Activated naive CD4-positive, alpha-beta T cell treated with anti-CD3 and anti-CD28 coated beads for 36 hours (primary cell): ENCODE results near the gene BIN2. TPM values are rescaled to one million over a fixed set of nuclear protein-coding genes. Genes with fewer than 3 reads are reported as not detected.

Source experiments
- total RNA-seq, 2 experiments: library from RNA; stranded (reverse); gene quantifications; one replicate each; pipeline ENCODE4 v1.2.3, GENCODE V29; 2021

BIN2 gene
- total RNA-seq, 2 experiments from 2014 or later, result 32.9 to 33.8 TPM

Other genes starting within 250 kb of the BIN2 start
- 10 to 100 TPM in 1 of 2 experiments, 1 to 10 TPM in 1; 8.4 to 11.0 TPM for gene CSRNP2, start 240.6 kb downstream of the BIN2 start, total RNA-seq
- 10 to 100 TPM; 23.6 to 25.4 TPM for gene TFCP2, start 151.0 kb downstream of the BIN2 start, total RNA-seq
- gene POU6F1, start 106.1 kb downstream of the BIN2 start, total RNA-seq, result 1 to 10 TPM; 7.8 TPM
- gene DAZAP2, start 85.3 kb downstream of the BIN2 start, total RNA-seq, result 100 to 1,000 TPM; 106 to 107 TPM
- gene SMAGP, start 53.8 kb downstream of the BIN2 start, total RNA-seq, result 1 to 10 TPM in 1 of 2 experiments, under 1 TPM in 1; 0.54 to 1.2 TPM
- gene CELA1, start 22.5 kb upstream of the BIN2 start, total RNA-seq, result under 1 TPM in 1 of 2 experiments, not detected in 1; 0.29 TPM
- 1 to 10 TPM; 5.1 to 5.4 TPM for gene GALNT6, start 67.2 kb upstream of the BIN2 start, total RNA-seq
- 1 to 10 TPM in 1 of 2 experiments, under 1 TPM in 1; 0.89 to 1.8 TPM for gene SLC4A8, start 100.7 kb upstream of the BIN2 start, total RNA-seq